Measurements from ENCODE around the gene PRXL2A.
"Not testable (repeated sequence)": the region's sequence is repeated elsewhere in the genome, so short reads cannot be mapped to it uniquely, and the experiment has no call there.

Gene PRXL2A

GRCh38 chr10:80477813-80478212 is 69.5 kb downstream of the PRXL2A start:
- DNase-seq (ENCODE audit: low spot score): no peak

GRCh38 chr10:80480373-80480772 is 72.0 kb downstream of the PRXL2A start:
- DNase-seq (ENCODE audit: low spot score): not testable (repeated sequence)

GRCh38 chr10:80480852-80481251 is 72.5 kb downstream of the PRXL2A start:
- DNase-seq (ENCODE audit: low spot score): no peak

GRCh38 chr10:80484243-80484642 is 75.9 kb downstream of the PRXL2A start:
- no peak for DNase-seq (ENCODE audit: low spot score)

GRCh38 chr10:80484676-80485075 is 76.3 kb downstream of the PRXL2A start:
- DNase-seq (ENCODE audit: low spot score): no peak

- no peak for DNase-seq (ENCODE audit: low spot score)
Observed at GRCh38 chr10:80485076-80485945, 77.0 kb downstream of the PRXL2A start.

GRCh38 chr10:80485946-80486764 is 77.8 kb downstream of the PRXL2A start:
- DNase-seq (ENCODE audit: low spot score): no peak

Data from SW480 (cell line).